Stimulated activated CD8-positive, alpha-beta memory T cell treated with anti-CD3 and anti-CD28 coated beads, Interleukin-2, amount 100 ng/mL, for 1 hour (primary cell): ENCODE data around the gene FGB.

Source experiments
- DNase-seq, 2 donors: peaks; one replicate each; pipeline ENCODE4 v3.0.0-alpha.2; 2020; ENCODE audit warnings: low read depth in 2 of 2

Gene FGB

DNA sequence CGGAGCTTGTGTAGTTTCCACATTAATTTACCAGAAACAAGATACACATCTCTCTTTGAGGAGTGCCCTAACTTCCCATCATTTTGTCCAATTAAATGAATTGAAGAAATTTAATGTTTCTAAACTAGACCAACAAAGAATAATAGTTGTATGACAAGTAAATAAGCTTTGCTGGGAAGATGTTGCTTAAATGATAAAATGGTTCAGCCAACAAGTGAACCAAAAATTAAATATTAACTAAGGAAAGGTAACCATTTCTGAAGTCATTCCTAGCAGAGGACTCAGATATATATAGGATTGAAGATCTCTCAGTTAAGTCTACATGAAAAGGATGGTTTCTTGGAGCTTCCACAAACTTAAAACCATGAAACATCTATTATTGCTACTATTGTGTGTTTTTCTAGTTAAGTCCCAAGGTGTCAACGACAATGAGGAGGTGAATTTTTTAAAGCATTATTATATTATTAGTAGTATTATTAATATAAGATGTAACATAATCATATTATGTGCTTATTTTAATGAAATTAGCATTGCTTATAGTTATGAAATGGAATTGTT, at the start of gene FGB:
Gene FGB, plus strand, starts transcription at position 315 of the 558 bp plus-strand sequence. Its CDS starts 8 bp downstream, at position 323.
- no peak for DNase-seq

DNA sequence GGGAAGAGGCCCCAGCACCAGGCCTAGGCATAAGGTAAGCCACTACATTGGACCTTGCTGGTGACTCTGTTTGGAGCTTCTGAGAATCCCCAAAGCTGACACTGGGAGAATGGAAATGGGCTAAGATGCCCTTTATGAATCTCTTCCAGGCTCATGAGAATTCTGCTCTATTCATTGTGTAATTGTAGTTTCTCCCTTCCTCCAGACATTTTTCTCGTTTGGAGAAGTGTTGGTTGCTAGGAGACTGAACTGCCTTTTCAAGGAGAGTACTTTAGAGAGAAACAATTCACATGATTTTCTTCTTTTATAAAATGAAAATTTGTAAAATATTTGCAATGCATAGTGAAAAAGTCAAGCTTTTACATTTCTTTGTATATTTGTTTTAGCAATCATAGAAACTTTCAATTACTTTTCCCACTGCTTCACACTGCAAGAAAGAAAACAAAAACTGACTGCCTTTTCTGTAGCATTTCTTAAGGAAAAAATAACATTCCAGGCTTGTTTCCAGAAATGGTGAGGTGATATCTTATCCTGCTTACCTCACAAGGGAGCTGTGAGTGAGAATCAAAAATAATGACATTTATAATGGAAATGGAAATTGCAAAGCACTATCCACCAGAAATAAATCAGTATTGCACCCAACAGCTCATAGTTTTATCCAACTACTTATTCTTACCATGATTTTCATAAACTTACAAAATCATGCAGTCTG, 46.3 kb upstream of the FGB start:
- DNase-seq: no peak

DNA sequence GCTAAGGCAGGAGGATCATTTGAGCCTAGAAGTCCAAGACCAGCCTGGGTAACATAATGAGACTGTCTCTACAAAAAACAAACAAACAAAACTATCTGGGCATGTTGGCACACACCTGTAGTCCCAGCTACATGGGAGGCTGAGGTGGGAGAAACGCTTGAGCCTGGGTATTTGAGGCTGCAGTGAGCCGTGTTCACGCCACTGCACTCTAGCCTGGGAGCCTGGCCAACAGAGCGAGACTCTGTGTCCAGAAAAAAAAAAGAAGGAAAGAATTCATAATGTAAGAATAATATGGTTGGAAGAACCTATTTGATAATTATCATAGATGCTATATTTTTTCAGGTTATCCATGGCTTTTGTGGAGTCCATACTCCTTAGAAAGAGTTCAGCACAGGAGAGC, 45.2 kb upstream of the FGB start:
- no peak for DNase-seq

DNA sequence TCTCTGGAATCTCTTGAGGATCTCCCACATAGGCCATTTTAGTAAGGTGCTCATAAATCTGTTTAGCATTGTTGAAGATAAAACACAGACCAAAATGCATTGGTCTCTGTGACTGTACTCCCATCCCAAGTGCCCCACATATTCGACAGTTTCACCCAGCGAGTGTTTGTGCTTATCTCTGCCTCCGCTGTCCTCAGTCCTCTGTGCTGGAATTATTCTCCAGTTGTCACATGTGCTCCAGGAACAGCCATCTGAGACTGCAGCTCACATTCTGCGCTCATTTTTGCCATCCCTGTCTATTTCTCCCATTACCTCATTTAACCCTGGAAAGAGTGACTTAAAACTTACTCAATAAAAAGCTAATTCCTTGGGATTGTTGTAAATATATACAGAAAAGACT, 43.6 kb upstream of the FGB start:
- DNase-seq: no peak

DNA sequence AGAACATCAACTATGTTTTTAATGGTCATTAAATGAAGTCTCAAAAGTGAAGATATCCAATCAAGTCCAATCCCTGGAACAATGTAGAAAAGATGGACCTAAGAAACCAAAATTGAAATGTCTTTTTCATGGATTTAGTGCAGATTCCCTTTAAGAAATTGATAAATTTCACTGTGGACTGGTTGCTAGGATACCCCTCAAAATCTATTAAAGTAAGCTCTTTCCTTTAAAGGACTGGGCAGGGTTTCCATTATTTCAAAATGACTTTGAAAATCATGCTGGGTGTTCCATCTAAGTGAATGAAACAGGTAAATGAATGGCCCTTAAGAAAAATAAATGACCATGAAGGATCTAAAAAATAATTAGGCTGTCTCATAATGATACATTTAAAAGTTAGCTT, 41.2 kb upstream of the FGB start:
- no peak for DNase-seq

DNA sequence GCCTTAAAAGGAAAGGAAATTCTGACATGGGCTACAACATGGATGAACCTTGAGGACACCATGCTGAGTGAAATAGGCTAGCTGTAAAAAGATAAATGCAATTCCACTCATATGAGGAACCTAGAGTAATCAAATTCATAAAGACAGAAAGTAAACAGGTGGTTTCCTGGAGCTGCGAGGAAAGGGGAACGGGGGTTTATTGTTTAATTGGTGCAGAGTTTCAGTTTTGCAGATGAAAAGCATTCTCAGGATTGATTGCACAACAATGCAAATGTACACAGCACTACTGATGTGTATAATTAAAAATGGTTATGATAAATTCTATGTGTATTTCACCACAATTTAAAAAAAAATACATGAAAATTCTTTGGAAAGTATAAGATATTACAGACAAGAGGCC, 36.7 kb upstream of the FGB start:
- no peak for DNase-seq

DNA sequence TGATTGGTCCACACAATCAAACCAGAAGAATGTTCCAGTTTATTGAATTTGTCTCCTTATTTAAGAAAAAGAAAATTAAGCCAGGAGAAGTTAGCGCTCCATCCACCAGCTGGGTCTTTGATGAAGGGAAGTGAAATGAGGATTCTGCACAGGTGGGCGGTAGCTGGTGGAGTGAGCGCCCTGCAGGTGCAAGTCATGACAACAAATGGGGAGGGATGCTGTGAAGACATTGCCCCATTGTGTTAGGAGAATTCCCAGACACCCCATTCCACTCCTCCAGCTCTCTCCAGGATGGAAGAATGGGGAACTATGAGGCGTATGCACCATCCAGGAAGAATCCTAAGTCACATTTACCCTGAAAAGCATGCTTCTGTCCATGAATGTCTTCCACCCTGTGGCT, 35.5 kb upstream of the FGB start:
- DNase-seq: no peak

DNA sequence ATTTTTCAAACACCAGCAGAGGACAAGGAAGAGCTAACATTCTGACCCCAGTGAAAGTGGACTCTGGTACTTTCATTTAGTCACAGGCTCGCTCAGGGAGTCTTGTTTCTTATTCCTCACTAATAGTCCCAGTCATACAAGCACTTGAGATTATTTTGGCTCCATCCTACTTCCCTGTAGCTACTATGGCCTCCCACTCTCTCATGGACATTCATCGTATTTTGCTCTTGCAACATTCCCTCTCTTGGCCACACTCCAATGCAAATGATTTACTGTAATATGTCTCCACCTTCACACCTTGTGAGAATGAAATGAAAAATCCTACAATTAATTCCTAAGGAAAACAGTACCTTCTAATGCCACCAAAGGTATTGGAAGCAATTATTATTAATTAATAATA, 33.9 kb upstream of the FGB start:
- DNase-seq: no peak

DNA sequence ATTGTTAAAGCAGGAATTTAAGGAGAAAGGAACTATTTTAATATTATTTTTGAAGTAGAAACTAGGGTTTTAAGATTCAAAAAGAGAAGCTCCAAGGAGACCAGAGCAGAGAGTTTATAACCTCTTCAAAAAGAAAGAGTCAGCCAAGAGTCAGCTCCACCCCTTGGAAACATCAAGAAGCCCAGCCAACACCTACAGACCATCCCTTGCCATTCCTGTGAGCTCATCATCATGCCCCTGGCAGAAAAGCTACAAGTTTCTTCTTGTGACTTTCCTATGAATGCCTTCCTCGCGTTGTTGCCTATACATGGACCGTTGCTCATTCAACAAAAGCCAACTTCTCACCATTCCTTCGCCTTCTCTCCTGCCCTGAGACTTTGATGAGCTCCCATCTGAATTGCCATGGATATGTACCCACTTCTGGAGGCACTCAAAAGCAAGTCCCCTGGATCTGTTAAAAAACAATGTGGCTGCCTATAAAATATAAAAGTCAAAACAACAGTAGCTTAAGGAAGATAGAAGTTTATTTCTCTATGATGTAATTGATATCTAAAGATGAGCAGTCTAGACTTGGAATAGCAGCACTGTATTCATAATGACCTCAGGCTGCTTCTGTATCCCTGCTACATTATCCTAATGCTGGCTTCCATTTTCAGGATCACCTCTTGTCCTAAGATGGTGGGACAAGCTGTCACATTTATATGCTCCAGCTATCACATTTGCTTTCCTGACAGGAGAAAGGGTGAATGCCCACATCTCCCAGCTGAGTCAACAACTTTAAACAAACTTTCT, 32.9 kb upstream of the FGB start:
- no peak for DNase-seq

DNA sequence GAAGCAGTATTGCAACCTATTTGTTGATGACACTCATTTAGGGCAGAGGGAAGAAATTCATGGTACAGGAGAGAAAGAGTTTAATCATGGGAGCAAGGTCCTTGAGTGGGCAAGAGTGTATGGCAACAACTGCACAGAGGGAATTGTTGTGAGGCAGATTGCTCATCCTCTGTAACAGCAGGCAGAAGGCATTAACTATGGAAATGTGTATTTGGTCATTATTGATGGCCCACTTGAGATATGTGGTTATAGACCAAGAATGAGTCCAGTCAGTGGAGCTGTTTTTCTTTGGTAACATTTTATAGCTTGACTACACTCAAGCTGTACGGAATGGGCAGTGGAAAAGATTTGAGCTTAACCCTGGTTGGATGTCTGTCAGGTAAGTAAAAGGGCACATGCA, 28.5 kb upstream of the FGB start:
- no peak for DNase-seq

DNA sequence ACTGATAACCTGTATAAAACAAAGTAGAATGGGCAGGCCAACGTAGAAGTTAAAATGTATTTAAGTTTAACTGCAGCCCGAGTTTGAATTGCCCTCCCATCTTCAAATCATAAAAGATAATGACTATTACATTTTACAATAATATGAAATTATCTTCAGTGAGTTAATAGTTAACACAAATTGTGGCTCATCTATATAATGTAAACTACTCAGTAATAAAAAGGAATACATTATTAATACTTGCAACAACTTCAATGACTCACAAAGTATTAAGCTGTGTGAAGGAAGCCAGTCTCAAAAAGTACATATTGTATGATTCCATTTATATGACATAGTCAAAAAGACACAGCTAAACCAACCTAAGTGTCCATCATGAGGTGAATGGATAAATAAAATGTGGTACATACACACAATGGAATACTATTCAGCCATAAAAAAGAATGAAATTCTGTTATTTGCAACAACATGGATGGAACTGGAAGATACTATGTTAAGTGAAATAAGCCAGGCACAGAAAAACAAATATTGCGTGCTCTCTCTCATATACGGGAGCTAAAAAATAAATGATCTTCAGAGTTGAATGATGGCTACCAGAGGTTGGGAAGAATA, 20.4 kb upstream of the FGB start:
- DNase-seq: no peak

DNA sequence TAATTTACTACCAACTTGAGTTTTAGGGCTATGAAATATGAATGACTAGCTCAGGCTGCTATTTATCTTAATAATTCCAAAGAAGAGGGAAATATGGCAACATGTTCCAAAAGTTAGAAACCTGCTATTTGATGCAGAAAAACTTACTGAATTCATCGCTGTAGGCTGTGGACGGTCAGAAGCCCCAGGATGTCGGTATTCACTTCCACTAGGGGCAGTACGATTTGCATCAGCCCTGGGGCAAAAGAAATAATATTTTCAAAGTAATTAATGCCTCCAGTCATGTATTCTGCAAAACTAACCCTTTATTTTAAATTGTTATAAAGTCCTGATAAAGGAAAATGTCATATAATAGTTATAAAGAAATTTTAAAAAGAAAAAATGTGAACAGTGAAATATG, 17.1 kb upstream of the FGB start:
- DNase-seq: no peak

DNA sequence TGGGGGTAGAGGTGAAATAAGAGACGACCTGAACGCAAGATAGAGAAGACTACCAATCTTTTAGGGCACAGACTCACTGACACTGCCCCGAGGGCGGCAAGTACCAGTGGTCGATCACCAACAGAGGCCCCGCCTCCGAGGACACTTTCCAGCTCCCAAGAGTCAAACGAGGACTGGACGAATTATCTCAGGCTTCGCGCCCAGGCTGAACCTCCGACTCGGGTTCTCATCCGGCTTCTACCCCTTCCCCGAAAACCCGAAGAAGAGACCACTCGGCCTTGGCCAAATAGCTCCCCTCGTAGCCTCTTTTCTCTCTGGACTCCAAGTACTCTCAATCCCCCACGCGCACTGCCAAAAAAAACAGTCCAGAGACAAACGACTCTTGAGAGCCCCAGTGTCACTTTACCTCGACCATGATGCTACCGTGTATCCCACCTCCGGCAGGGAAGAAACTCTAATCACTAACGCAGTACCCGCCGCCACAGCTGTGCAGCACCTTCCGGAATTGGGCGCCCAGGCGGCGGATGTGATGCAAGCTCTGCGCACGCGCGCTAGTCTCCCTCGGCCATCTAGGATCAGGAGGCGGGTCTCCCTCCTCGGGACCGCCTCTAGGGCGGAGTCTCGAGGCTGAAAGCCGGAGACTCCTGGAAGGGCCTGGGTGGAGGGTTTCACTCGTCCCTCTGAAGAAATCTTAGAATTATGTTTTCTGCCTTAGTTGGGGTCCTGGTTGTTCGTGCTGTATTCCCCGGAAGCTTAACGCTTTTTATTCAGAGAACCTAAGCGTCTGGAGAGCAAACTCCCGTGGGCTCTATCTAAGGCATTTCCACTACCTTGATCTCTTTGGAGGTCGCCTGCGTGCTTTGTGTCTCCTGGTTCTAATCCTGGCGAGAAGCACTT, 12.7 kb upstream of the FGB start, which contains the start of gene PLRG1:
Gene PLRG1, minus strand, starts transcription at position 507 of the 897 bp plus-strand sequence. Its CDS starts 92 bp downstream, at position 415.
- DNase-seq: peak; percentile 89 to 94

DNA sequence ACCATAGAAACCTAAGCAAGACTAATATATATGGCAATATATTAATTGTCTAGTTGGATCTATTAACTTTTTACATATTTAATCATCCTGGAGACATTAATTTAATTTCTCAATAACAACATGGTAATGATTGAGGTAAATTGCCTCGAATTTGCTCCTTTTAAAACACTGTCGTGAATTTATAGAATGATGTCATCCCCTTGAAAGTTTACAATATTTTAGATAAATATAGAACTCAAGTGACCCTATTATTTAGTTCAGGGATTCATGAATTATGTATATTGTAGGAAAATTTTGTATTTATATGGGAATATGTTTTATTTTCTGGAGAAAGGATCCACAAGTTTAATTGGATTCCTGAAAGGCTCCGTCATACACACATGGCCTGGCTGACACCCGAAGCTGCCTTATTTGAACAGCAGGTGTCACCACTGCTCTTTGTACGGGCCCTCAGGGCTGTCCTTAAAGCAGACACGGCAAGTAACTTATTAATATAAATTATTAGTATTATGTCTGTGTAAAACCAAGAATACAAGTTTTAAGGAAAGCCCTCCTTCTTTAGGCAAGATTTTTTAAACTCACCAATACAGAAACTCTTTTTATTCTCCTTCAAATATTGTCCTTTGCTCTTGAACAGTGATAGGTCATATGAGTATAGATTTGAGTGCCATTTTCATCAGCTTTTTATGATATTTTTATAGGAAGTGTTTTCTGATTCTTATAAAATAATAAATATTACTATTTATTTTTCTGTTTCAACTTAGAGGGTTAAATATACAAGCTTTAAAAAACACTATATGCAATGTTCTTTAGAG, 10.7 kb upstream of the FGB start:
- peak; percentile 24 to 44 for DNase-seq

DNA sequence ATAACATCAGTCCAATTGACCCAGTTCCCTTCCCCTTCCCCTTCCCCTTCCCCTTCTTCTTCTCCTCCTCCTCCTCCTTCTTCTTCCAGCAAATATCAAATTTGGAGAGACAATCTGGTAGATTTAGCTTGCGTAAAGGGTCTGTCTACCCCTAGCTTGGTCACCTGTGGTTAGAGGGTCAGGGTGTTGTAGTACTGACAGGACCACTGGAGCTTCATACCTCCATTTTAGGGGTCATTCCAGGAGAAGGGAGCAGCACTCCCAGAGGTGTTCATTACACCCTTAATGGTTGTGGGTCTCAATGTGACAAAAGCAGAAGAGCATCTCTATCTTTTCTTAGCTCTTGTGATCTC, 3.7 kb upstream of the FGB start:
- DNase-seq: no peak

DNA sequence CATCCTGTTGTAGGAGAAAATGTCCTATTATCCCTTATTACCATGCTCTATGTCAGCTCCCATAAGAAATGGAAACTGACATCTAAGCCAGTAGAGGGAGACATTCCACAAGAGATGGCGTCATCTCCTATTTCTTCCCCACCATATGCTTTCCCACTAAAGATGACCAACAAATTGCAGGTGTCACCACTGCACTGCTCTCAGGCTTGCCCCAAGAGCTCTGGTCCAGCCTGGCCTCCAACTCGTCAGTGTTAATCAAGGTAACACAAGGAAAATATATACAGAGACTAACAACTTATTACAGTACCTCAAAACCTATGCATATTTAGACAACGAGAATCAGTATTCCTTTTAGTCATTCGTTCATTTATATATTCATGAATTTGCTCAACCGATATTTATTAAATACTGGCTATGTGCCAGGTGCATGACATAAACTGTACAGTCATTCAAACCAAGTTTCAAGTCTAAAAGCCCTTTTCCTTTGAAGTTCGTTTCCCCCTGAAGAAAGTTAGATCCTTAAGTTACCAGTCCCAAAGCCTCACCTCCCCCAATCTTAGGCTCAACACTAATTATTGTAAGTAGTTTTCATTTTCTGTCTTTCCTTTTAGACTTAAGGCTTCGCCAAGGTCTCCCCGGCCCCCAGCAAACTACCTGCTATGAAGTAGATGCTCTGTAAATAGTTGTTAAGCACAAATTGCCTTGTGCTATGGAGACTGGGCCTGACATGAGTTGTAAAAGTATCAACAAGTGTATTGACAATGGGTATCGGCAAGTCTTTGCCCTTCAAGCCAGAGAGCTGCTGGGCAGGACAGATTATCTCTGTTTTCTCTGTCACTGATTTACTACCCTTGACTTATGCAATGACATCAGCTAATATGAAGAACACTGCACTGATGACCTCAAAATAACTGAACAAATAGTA, 3.1 kb upstream of the FGB start:
- DNase-seq: no peak

DNA sequence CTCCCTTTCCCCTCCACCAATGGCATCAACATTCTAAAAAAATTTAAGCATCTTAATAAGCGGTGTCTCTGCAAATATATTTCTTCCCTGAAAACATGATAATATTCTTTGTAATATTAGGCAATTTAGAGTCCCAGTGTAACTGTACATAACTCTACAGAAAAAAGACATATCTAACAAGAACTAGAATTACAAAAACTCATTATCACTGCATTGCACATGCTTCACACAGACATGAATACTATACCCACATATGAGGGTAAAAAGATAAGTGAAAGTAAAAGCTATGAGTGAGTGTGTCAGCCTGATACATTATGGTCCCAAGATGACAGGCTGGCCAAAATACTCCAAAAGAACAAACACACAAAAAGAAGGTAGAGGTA, 2.4 kb upstream of the FGB start:
- DNase-seq: no peak

DNA sequence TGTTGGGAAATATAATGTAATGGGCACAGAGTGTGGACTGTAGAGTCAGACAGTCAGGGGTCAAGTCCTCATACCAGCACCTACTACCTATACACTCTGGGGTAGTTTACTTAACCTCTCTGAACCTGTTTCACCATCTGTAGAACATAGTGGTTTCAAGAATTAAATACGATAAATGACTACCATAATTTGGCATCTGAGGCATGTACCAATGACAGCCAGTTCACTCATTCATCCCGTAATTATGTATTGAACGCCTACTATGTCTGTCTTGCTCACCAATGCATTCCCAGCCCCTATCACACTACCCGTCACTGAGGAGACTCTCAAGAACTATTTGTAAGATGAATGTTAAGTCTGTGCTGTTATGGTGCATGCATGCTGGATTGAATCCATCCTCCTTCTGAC, 2.0 kb upstream of the FGB start:
- DNase-seq: no peak

DNA sequence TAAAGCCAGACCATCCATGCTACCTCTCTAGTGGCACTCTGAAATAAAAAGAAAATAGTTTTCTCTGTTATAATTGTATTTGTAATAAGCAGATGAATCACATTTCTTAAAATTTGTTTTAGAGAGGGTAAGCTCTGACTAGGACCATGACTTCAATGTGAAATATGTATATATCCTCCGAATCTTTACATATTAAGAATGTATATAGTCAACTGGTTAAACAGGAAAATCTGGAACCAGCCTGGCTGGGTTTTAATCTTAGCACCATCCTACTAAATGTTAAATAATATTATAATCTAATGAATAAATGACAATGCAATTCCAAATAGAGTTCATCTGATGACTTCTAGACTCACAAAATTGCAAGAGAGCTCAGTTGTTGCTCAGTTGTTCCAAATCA, 1.5 kb downstream of the FGB start:
- no peak for DNase-seq

DNA sequence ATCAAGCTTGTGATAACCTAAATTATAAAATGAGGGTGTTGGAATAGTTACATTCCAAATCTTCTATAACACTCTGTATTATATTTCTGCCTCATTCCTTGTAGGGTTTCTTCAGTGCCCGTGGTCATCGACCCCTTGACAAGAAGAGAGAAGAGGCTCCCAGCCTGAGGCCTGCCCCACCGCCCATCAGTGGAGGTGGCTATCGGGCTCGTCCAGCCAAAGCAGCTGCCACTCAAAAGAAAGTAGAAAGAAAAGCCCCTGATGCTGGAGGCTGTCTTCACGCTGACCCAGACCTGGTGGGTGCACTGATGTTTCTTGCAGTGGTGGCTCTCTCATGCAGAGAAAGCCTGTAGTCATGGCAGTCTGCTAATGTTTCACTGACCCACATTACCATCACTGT, 2.9 kb downstream of the FGB start:
- no peak for DNase-seq
